Esophagus muscularis mucosa (tissue), 3 donors: ENCODE measurements around the gene NSL1.

Source experiments
- POLR2A ChIP-seq: fragments of 450-650 bp; IDR thresholded peaks from one replicate; pipeline ENCODE4 v1.6.1; 2017; ENCODE audit warnings: antibody characterized with exemption, moderate library complexity, mild to moderate bottlenecking, low read depth
- POLR2AphosphoS5 ChIP-seq, 2 donors: sonication (generic); formaldehyde crosslinking; IDR thresholded peaks; one replicate each; pipeline ENCODE4 v1.6.1; 2017; ENCODE audit warnings: antibody characterized with exemption in 2 of 2
- TF ChIP-seq, protein P1 (sequence below), 3 experiments: fragments of 200-600 bp in 2 of 3; fragments of 450-650 bp in 1 of 3; sonication (generic) in 2 of 3; IDR thresholded peaks; one replicate each; pipeline ENCODE4 v1.5.1; 2017 to 2019; ENCODE audit warnings: antibody characterized with exemption in 3 of 3, mild to moderate bottlenecking in 2 of 3, moderate library complexity in 1 of 3

DNA sequence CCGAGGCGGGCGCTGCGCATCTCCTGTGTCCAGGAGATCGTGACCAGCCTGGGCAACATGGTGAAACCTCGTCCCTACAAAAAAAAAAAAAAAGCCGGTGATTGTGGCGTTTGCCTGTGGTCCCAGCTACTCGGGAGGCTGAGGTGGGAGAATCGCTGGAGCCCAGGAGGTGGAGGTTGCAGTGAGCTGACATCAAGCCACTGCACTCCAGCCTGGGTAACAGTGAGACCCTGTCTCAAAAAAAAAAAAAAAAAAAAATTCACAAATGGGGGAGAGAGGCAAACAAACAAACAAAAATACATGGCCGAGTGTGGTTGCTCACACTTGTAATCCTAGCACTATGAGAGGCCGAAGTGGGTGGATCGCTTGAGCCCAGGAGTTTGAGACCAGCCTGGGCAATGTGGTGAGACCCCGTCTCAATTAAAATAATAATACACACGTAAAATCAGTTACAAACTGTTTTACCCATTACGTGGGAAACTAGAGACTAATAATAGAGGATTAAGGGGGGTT lies 875 bp upstream of the NSL1 start:
- TF ChIP-seq POLR2A (no peak), POLR2AphosphoS5 (IDR thresholded peaks at IDR 0.05) (no peak)
- TF ChIP-seq, protein P1, sequence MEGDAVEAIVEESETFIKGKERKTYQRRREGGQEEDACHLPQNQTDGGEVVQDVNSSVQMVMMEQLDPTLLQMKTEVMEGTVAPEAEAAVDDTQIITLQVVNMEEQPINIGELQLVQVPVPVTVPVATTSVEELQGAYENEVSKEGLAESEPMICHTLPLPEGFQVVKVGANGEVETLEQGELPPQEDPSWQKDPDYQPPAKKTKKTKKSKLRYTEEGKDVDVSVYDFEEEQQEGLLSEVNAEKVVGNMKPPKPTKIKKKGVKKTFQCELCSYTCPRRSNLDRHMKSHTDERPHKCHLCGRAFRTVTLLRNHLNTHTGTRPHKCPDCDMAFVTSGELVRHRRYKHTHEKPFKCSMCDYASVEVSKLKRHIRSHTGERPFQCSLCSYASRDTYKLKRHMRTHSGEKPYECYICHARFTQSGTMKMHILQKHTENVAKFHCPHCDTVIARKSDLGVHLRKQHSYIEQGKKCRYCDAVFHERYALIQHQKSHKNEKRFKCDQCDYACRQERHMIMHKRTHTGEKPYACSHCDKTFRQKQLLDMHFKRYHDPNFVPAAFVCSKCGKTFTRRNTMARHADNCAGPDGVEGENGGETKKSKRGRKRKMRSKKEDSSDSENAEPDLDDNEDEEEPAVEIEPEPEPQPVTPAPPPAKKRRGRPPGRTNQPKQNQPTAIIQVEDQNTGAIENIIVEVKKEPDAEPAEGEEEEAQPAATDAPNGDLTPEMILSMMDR (IDR thresholded peaks at IDR 0.05): no peak
